Transverse colon (tissue), 4 donors: ENCODE results near the gene GPR176. TPM values are rescaled to one million over a fixed set of nuclear protein-coding genes. Genes with fewer than 3 reads are reported as not detected.

Source experiments
- DNase-seq: peaks from one replicate; pipeline ENCODE4 v3.0.0-alpha.2; 2019
- H3K27ac ChIP-seq, 4 donors: fragments of 200-600 bp; sonication (generic); 2 replicates each; pipeline ENCODE4 v1.5.1; 2016 to 2018; ENCODE audit warnings: inconsistent platforms in 4 of 4
- H3K27me3 ChIP-seq: fragments of 200-600 bp; sonication (generic); 2 replicates; pipeline ENCODE4 v1.5.1; 2017; ENCODE audit warnings: inconsistent platforms
- H3K36me3 ChIP-seq, 4 donors: fragments of 200-600 bp; sonication (generic); 2 replicates each; pipeline ENCODE4 v1.5.1; 2017 to 2019; ENCODE audit warnings: inconsistent platforms in 4 of 4
- H3K4me1 ChIP-seq, 4 donors: fragments of 200-600 bp; sonication (generic); 2 replicates each; pipeline ENCODE4 v1.5.1; 2017 to 2020; ENCODE audit warnings: inconsistent platforms in 4 of 4
- H3K4me3 ChIP-seq, 4 donors: fragments of 200-600 bp; sonication (generic); 1 replicate in 1 of 4; 2 replicates in 3 of 4; pipeline versions ENCODE4 v1.5.1 to v1.6.1; 2017 to 2019; ENCODE audit warnings: inconsistent platforms in 4 of 4
- H3K9me3 ChIP-seq, 2 donors: fragments of 200-600 bp; sonication (generic); 2 replicates each; pipeline ENCODE4 v1.5.1; 2017 to 2019; ENCODE audit warnings: inconsistent platforms in 2 of 2
- CTCF ChIP-seq, 5 experiments: fragments of 200-600 bp in 3 of 5; fragments of 450-650 bp in 2 of 5; sonication (generic) in 3 of 5; IDR thresholded peaks; 1 replicate in 2 of 5; 2 replicates in 3 of 5; pipeline ENCODE4 v1.5.1; 2016 to 2017; ENCODE audit warnings: antibody characterized with exemption in 5 of 5, inconsistent platforms in 3 of 5, mild to moderate bottlenecking in 2 of 5, moderate library complexity in 1 of 5
- EP300 ChIP-seq: sonication (generic); formaldehyde crosslinking; IDR thresholded peaks from one replicate; pipeline ENCODE4 v1.6.1; 2017; ENCODE audit warnings: antibody characterized with exemption, low read depth
- POLR2A ChIP-seq: fragments of 450-650 bp; IDR thresholded peaks from one replicate; pipeline ENCODE4 v1.6.1; 2016; ENCODE audit warnings: antibody characterized with exemption, mild to moderate bottlenecking, moderate library complexity
- POLR2AphosphoS5 ChIP-seq, 3 donors: sonication (generic); formaldehyde crosslinking; IDR thresholded peaks; one replicate each; pipeline ENCODE4 v1.6.1; 2016; ENCODE audit warnings: antibody characterized with exemption in 3 of 3
- WGBS, 2 donors: methylation state at CpG; one replicate each; pipeline ENCODE4 v1.1.5; 2018; ENCODE audit warnings: low coverage in 1 of 2; 5-methylcytosine and 5-hydroxymethylcytosine counted together
- in situ Hi-C, 4 donors: fragments of 200-750 bp; cut with MboI; loops; one replicate each; pipeline versions ENCODE4 v1.15.0 to v1.15.1; 2017; ENCODE audit warnings: low sequenced_read_pairs in 3 of 4, low pct_ligation_motif_present in 1 of 4, low pct_unique_long_range_greater_than_20kb in 1 of 4
- intact Hi-C: fragments of 100-400 bp; cut with DNase I; formaldehyde crosslinking; loops from one replicate; pipeline ENCODE4 v1.15.1; 2023; ENCODE audit warnings: low total_unique reads
- total RNA-seq, 4 donors: library from RNA; depleted of rRNA; stranded (reverse); fragments of >200 nt; gene quantifications; one replicate each; pipeline ENCODE4 v1.1.0, GENCODE V29; 2016

GPR176 gene
- total RNA-seq, 4 donors from 2014 or later = 1.6 to 10.9 (median 2.5) TPM; not detected in 1

- Histone ChIP-seq H3K27me3 (no peaks in the 10 kb centered on the region), H3K4me1 (peaks cover 4 to 22% (median 11%) of the 10 kb centered on the region in 4 donors), H3K4me3 (peak overlapping the region in 3 of 4 donors; percentile 68 to 84 (median 83)), H3K27ac (peak overlapping the region; percentile 77 to 93 (median 88)), H3K36me3 (no peaks in the 10 kb centered on the region), H3K9me3 (no peaks in the 10 kb centered on the region)
- 17 to 50% methylated on average over 1 to 2 of the region's 2 CpGs for WGBS, 2 donors
- in situ Hi-C loops = loop anchor here in 1 of 4 donors (10.0 kb wide), 1 partner anchor 93 kb away; no protein-coding TSS in a partner anchor
- TF ChIP-seq POLR2A = no peak
- TF ChIP-seq EP300 = no peak
- no peak for TF ChIP-seq CTCF (IDR thresholded peaks at IDR 0.05)
- no peak for TF ChIP-seq POLR2AphosphoS5 (IDR thresholded peaks at IDR 0.05)
- intact Hi-C loops = no loop called here
- DNase-seq = no peak
Observed at GRCh38 chr15:39781967-39782302, 138.1 kb downstream of the GPR176 start.

GRCh38 chr15:39781147-39781966 lies 138.7 kb downstream of the GPR176 start:
- in situ Hi-C loops = loop anchor here in 1 of 4 donors (10.0 kb wide), 1 partner anchor 93 kb away; no protein-coding TSS in a partner anchor

GRCh38 chr15:39778021-39778420 lies 142.0 kb downstream of the GPR176 start:
- DNase-seq = no peak
- Histone ChIP-seq H3K4me3 (no peak overlapping the region), H3K9me3 (no peaks in the 10 kb centered on the region), H3K27me3 (no peaks in the 10 kb centered on the region), H3K4me1 (peaks cover 0 to 4% (median 0%) of the 10 kb centered on the region in 4 donors), H3K27ac (no peak overlapping the region), H3K36me3 (no peaks in the 10 kb centered on the region)
- TF ChIP-seq POLR2AphosphoS5 (IDR thresholded peaks at IDR 0.05) = no peak
- TF ChIP-seq CTCF (IDR thresholded peaks at IDR 0.05) = no peak
- TF ChIP-seq EP300 = no peak
- no peak for TF ChIP-seq POLR2A
- intact Hi-C loops = no loop called here
- WGBS, 2 donors = 65% methylated on average over 3 of the region's 3 CpGs; no CpG with 5 or more reads in 1 of the 2 donors
- in situ Hi-C loops = no loop called here

More at GRCh38 chr15:39781147-39781966, 138.7 kb downstream of the GPR176 start:
- Histone ChIP-seq H3K27me3 (no peaks in the 10 kb centered on the region), H3K9me3 (no peaks in the 10 kb centered on the region), H3K4me3 (no peak overlapping the region), H3K27ac (peak overlapping the region in 3 of 4 donors; percentile 77 to 93 (median 91)), H3K36me3 (no peaks in the 10 kb centered on the region), H3K4me1 (peaks cover 4 to 22% (median 11%) of the 10 kb centered on the region in 4 donors)
- no peak for DNase-seq
- WGBS, 2 donors = 77 to 78% methylated on average over 4 of the region's 4 CpGs
- intact Hi-C loops = no loop called here
- TF ChIP-seq POLR2A (no peak), POLR2AphosphoS5 (IDR thresholded peaks at IDR 0.05) (no peak), CTCF (IDR thresholded peaks at IDR 0.05) (no peak), EP300 (no peak)

- in situ Hi-C loops = no loop called here
- H3K27me3 ChIP-seq = no peaks in the 10 kb centered on the region
- no peak for DNase-seq
- H3K27ac ChIP-seq = no peak overlapping the region
- WGBS, 2 donors = 51 to 70% methylated on average over 2 to 4 of the region's 4 CpGs
- no peaks in the 10 kb centered on the region for H3K9me3 ChIP-seq
- intact Hi-C loops = no loop called here
- no peak overlapping the region for H3K4me3 ChIP-seq
- H3K4me1 ChIP-seq = peaks cover 0 to 4% (median 0%) of the 10 kb centered on the region in 4 donors
- TF ChIP-seq CTCF (IDR thresholded peaks at IDR 0.05) (no peak), POLR2A (no peak), POLR2AphosphoS5 (IDR thresholded peaks at IDR 0.05) (no peak), EP300 (no peak)
- no peaks in the 10 kb centered on the region for H3K36me3 ChIP-seq
Observed at GRCh38 chr15:39777496-39777895, 142.6 kb downstream of the GPR176 start.
